Hepatocyte (in vitro differentiated cells): ENCODE results near the gene KIAA1671.

Experiments
- EZH2 ChIP-seq: fragments of 200-600 bp; sonication (generic); IDR thresholded peaks from 2 replicates; pipeline ENCODE4 v1.6.1; 2016; ENCODE audit warnings: antibody characterized with exemption, mild to moderate bottlenecking, borderline replicate concordance
- TF ChIP-seq, protein P1 (sequence below): fragments of 200-600 bp; sonication (generic); IDR thresholded peaks from 2 replicates; pipeline ENCODE4 v1.5.1; 2016; ENCODE audit warnings: antibody characterized with exemption, mild to moderate bottlenecking; ENCODE audit not compliant: poor library complexity

GRCh38 chr22:25137577-25138525, 185.3 kb downstream of the KIAA1671 start:
- TF ChIP-seq, protein P1, sequence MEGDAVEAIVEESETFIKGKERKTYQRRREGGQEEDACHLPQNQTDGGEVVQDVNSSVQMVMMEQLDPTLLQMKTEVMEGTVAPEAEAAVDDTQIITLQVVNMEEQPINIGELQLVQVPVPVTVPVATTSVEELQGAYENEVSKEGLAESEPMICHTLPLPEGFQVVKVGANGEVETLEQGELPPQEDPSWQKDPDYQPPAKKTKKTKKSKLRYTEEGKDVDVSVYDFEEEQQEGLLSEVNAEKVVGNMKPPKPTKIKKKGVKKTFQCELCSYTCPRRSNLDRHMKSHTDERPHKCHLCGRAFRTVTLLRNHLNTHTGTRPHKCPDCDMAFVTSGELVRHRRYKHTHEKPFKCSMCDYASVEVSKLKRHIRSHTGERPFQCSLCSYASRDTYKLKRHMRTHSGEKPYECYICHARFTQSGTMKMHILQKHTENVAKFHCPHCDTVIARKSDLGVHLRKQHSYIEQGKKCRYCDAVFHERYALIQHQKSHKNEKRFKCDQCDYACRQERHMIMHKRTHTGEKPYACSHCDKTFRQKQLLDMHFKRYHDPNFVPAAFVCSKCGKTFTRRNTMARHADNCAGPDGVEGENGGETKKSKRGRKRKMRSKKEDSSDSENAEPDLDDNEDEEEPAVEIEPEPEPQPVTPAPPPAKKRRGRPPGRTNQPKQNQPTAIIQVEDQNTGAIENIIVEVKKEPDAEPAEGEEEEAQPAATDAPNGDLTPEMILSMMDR, result no peak
- no peak for TF ChIP-seq EZH2
